Stimulated activated CD4-positive, alpha-beta T cell treated with anti-CD3 and anti-CD28 coated beads, Interleukin-4, amount 100 ng/mL, for 1 hour (primary cell): ENCODE data around the gene ITGA6.

Source experiments
- DNase-seq: peaks from one replicate; pipeline ENCODE4 v3.0.0-alpha.2; 2020

The ITGA6 gene

GRCh38 chr2:172427256-172427989 is at the start of gene ITGA6:
Gene ITGA6, plus strand, starts transcription at chr2:172427586.
- DNase-seq, result peak; percentile 78

- no peak for DNase-seq
Observed at GRCh38 chr2:172380436-172381274, 46.7 kb upstream of the ITGA6 start.

GRCh38 chr2:172381275-172382027 is 45.9 kb upstream of the ITGA6 start:
- DNase-seq, result no peak

GRCh38 chr2:172387361-172387760 is 40.0 kb upstream of the ITGA6 start:
- no peak for DNase-seq

GRCh38 chr2:172389685-172390339 is 37.6 kb upstream of the ITGA6 start:
- DNase-seq, result no peak

- DNase-seq, result no peak
Observed at GRCh38 chr2:172394002-172394401, 33.4 kb upstream of the ITGA6 start.

- no peak for DNase-seq
Observed at GRCh38 chr2:172395503-172395902, 31.9 kb upstream of the ITGA6 start.

- no peak for DNase-seq
Observed at GRCh38 chr2:172397148-172397834, 30.1 kb upstream of the ITGA6 start.

- no peak for DNase-seq
Observed at GRCh38 chr2:172398440-172398839, 28.9 kb upstream of the ITGA6 start.

GRCh38 chr2:172399765-172400164 is 27.6 kb upstream of the ITGA6 start:
- DNase-seq, result no peak

GRCh38 chr2:172402198-172402597 is 25.2 kb upstream of the ITGA6 start:
- DNase-seq, result no peak

- DNase-seq, result no peak
Observed at GRCh38 chr2:172403402-172403801, 24.0 kb upstream of the ITGA6 start.

GRCh38 chr2:172403881-172404468 is 23.4 kb upstream of the ITGA6 start:
- DNase-seq, result no peak

- DNase-seq, result no peak
Observed at GRCh38 chr2:172404824-172405223, 22.6 kb upstream of the ITGA6 start.

GRCh38 chr2:172405673-172406072 is 21.7 kb upstream of the ITGA6 start:
- no peak for DNase-seq

- no peak for DNase-seq
Observed at GRCh38 chr2:172408143-172408766, 19.1 kb upstream of the ITGA6 start.

- no peak for DNase-seq
Observed at GRCh38 chr2:172409042-172409441, 18.3 kb upstream of the ITGA6 start.

GRCh38 chr2:172412984-172413492 is 14.3 kb upstream of the ITGA6 start:
- no peak for DNase-seq

GRCh38 chr2:172415157-172415864 is 12.1 kb upstream of the ITGA6 start:
- no peak for DNase-seq

GRCh38 chr2:172415865-172416183 is 11.6 kb upstream of the ITGA6 start:
- DNase-seq, result no peak
